Mammary epithelial cell (primary cell): Measurements from ENCODE around the gene MYO15B.

ENCODE experiments used
- EZH2 ChIP-seq: IDR thresholded peaks from 2 replicates; pipeline ENCODE4 v1.6.1; 2012; ENCODE audit warnings: low read length, inconsistent platforms, borderline replicate concordance
- TF ChIP-seq, protein P1 (sequence below), 2 donors: IDR thresholded peaks in 1 of 2; conservative IDR thresholded peaks in 1 of 2; 2 replicates each; pipeline ENCODE4 v1.5.1; 2011 to 2012; ENCODE audit warnings: inconsistent platforms in 2 of 2, low read length in 2 of 2, mild to moderate bottlenecking in 2 of 2, control low read depth in 1 of 2, low read depth in 1 of 2; ENCODE audit not compliant: insufficient read depth in 1 of 2; ENCODE audit errors: extremely low read depth in 1 of 2

DNA sequence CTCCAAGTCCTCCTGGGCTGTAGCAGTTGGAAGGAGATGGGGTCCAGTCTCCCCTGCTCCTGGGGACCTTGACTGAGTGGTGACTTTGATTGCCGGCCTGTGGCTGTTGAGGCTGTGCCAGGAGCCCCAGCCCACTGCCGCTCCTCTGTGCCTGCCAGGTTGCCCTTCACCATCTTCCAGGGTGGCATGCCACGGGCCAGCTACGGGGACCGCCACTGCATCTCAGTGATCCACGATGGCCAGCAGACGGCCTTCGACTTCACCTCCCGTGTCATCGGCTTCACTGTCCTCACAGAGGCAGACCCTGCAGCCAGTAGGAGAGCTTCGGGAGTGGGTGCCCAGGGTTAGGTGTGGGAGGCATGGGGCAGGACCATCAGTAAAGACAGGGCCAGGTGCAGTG, 23.4 kb upstream of the MYO15B start:
- TF ChIP-seq, protein P1, sequence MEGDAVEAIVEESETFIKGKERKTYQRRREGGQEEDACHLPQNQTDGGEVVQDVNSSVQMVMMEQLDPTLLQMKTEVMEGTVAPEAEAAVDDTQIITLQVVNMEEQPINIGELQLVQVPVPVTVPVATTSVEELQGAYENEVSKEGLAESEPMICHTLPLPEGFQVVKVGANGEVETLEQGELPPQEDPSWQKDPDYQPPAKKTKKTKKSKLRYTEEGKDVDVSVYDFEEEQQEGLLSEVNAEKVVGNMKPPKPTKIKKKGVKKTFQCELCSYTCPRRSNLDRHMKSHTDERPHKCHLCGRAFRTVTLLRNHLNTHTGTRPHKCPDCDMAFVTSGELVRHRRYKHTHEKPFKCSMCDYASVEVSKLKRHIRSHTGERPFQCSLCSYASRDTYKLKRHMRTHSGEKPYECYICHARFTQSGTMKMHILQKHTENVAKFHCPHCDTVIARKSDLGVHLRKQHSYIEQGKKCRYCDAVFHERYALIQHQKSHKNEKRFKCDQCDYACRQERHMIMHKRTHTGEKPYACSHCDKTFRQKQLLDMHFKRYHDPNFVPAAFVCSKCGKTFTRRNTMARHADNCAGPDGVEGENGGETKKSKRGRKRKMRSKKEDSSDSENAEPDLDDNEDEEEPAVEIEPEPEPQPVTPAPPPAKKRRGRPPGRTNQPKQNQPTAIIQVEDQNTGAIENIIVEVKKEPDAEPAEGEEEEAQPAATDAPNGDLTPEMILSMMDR (conservative IDR thresholded peaks at IDR 0.05 in 1 of 2, IDR thresholded peaks at IDR 0.05 in 1 of 2; ENCODE audit: extremely low read depth in 1 of 2, insufficient read depth in 1 of 2, low read depth in 1 of 2, low read length in 2 of 2): no peak
- no peak for TF ChIP-seq EZH2
